OCI-M2 (cell line): ENCODE measurements around the gene SLC6A17.

ENCODE experiments used
- DNase-seq: peaks from one replicate; lab custom pipeline; 2025; ENCODE audit not compliant: unreplicated experiment; lab: John Stamatoyannopoulos, UW

Gene SLC6A17

GRCh38 chr1:110150330-110151174, at the start of gene SLC6A17:
SLC6A17 (plus strand) TSS chr1:110150494; CDS start chr1:110166930, 16,436 bp downstream.
- DNase-seq, result no peak

GRCh38 chr1:110102081-110102480, 48.2 kb upstream of the SLC6A17 start:
- DNase-seq, result no peak

GRCh38 chr1:110106013-110106941, 44.0 kb upstream of the SLC6A17 start:
- DNase-seq, result no peak

- DNase-seq, result no peak
These were observed 42.3 kb upstream of the SLC6A17 start for GRCh38 chr1:110107867-110108469.

- no peak for DNase-seq
These were observed 39.2 kb upstream of the SLC6A17 start for GRCh38 chr1:110111081-110111480.

GRCh38 chr1:110112143-110112542, 38.2 kb upstream of the SLC6A17 start, which contains the start of gene UBL4B:
UBL4B (plus strand) TSS chr1:110112443; CDS start chr1:110112535, 92 bp downstream.
- DNase-seq, result no peak

- no peak for DNase-seq
These were observed 37.6 kb upstream of the SLC6A17 start for GRCh38 chr1:110112656-110113055.

GRCh38 chr1:110113551-110113950, 36.7 kb upstream of the SLC6A17 start:
- DNase-seq, result no peak

GRCh38 chr1:110114173-110114572, 36.1 kb upstream of the SLC6A17 start:
- no peak for DNase-seq

GRCh38 chr1:110114784-110115183, 35.5 kb upstream of the SLC6A17 start:
- DNase-seq, result no peak

- DNase-seq, result no peak
These were observed 31.5 kb upstream of the SLC6A17 start for GRCh38 chr1:110118636-110119396.

GRCh38 chr1:110119843-110120242, 30.5 kb upstream of the SLC6A17 start:
- DNase-seq, result no peak

GRCh38 chr1:110120960-110121561, 29.2 kb upstream of the SLC6A17 start:
- no peak for DNase-seq

GRCh38 chr1:110123224-110123623, 27.1 kb upstream of the SLC6A17 start:
- DNase-seq, result no peak

GRCh38 chr1:110125810-110126209, 24.5 kb upstream of the SLC6A17 start:
- no peak for DNase-seq

GRCh38 chr1:110130113-110130591, 20.1 kb upstream of the SLC6A17 start:
- DNase-seq, result no peak

GRCh38 chr1:110130989-110131388, 19.3 kb upstream of the SLC6A17 start:
- no peak for DNase-seq

- no peak for DNase-seq
These were observed 17.6 kb upstream of the SLC6A17 start for GRCh38 chr1:110132682-110133081.

GRCh38 chr1:110133436-110133835, 16.9 kb upstream of the SLC6A17 start:
- no peak for DNase-seq

GRCh38 chr1:110134050-110134595, 16.2 kb upstream of the SLC6A17 start:
- DNase-seq, result no peak
